ENCODE data around the gene TLE6. TPM values are rescaled to one million over a fixed set of nuclear protein-coding genes. Genes with fewer than 3 reads are reported as not detected.

The TLE6 gene
- total and polyA plus RNA-seq, 2 of the 13 experiments (the other 11 are each of a cell fraction or from before 2014, with no cell fraction given): 0.24 to 5.5 TPM

GRCh38 chr19:2950286-2951124 is 26.9 kb upstream of the TLE6 start (continued):
- TF ChIP-seq HIC2 (CRISPR knock-in tag; IDR thresholded peaks at IDR 0.05; ENCODE audit: low read depth): no peak
- peak; percentile 69; the same call in 1 of the 2 replicates for TF ChIP-seq ZFP91 (CRISPR knock-in tag; IDR thresholded peaks at IDR 0.05; ENCODE audit: borderline replicate concordance)
- peak; percentile 57; the same call in 1 of the 2 replicates for TF ChIP-seq POLR2AphosphoS2 (IDR thresholded peaks at IDR 0.05; ENCODE audit: low read depth, low read length)
- no peak for TF ChIP-seq KDM1A (CRISPR knock-in tag; IDR thresholded peaks at IDR 0.05)
- peak; percentile 26; the same call in 1 of the 2 replicates for TF ChIP-seq TFDP2 (CRISPR knock-in tag; IDR thresholded peaks at IDR 0.05)
- TF ChIP-seq MXD4 (CRISPR knock-in tag; IDR thresholded peaks at IDR 0.05): peak; percentile 27; the same call in 1 of the 2 replicates
- no peak for TF ChIP-seq NFKBIZ (CRISPR knock-in tag; IDR thresholded peaks at IDR 0.05)
- TF ChIP-seq ZFP36L2 (CRISPR knock-in tag; IDR thresholded peaks at IDR 0.05): no peak
- TF ChIP-seq POLR2A (IDR thresholded peaks at IDR 0.05; ENCODE audit: insufficient read depth in 1 of 2, low read depth in 2 of 2, low read length in 2 of 2): peak; percentile 91
- no peak for TF ChIP-seq MLX (CRISPR knock-in tag; IDR thresholded peaks at IDR 0.05)
- TF ChIP-seq ZNF598 (CRISPR knock-in tag; IDR thresholded peaks at IDR 0.05; ENCODE audit: borderline replicate concordance): 0 out of 2 replicates have a peak, but pooled peaks have one; percentile 51
- peak; percentile 67; the same call in 1 of the 2 replicates for TF ChIP-seq GATA4 (IDR thresholded peaks at IDR 0.05; ENCODE audit: borderline replicate concordance, low read depth)
- no peak for TF ChIP-seq RNF219 (CRISPR knock-in tag; IDR thresholded peaks at IDR 0.05)
- TF ChIP-seq NR2F6 (IDR thresholded peaks at IDR 0.05): peak; percentile 65; the same call in 1 of the 2 replicates
- no peak; the same call in 1 of the 2 replicates for TF ChIP-seq NR2F6 (CRISPR knock-in tag; IDR thresholded peaks at IDR 0.05)
- no peak; the same call in none of the 2 replicates for TF ChIP-seq ZNF441 (CRISPR knock-in tag; IDR thresholded peaks at IDR 0.05; ENCODE audit: borderline replicate concordance)
- no peak for TF ChIP-seq SMARCE1 (IDR thresholded peaks at IDR 0.05; ENCODE audit: borderline replicate concordance)
- TF ChIP-seq ZSCAN20 (CRISPR knock-in tag; IDR thresholded peaks at IDR 0.05; ENCODE audit: borderline replicate concordance): no peak; the same call in 1 of the 2 replicates
- TF ChIP-seq ZMAT5 (CRISPR knock-in tag; IDR thresholded peaks at IDR 0.05; ENCODE audit: borderline replicate concordance, low read depth): no peak

Measured in HepG2 (cell line).